GM10248 (cell line): ENCODE data around the gene CPVL.

Experiments
- CTCF ChIA-PET: fragments of 300-600 bp; sonication (Branson Sonifier 250); formaldehyde crosslinking; extraction: SDS; loops from one replicate; lab custom pipeline; 2021; ENCODE audit warnings: antibody characterized with exemption; lab: Yijun Ruan, JAX
- POLR2A ChIA-PET: fragments of 350-650 bp; sonication (Branson Sonifier 250); formaldehyde crosslinking; extraction: SDS; loops from one replicate; lab custom pipeline; 2020; ENCODE audit warnings: antibody characterized with exemption; lab: Yijun Ruan, JAX
- DNase-seq: peaks from one replicate; pipeline ENCODE4 v3.0.0; 2012; ENCODE audit errors: extremely low spot score
- CTCF ChIP-seq: IDR thresholded peaks from 2 replicates; pipeline ENCODE4 v1.5.1; 2012; ENCODE audit warnings: mild to moderate bottlenecking, low read depth; ENCODE audit errors: extremely low read depth, missing control alignments, control extremely low read depth

CPVL gene

GRCh38 chr7:28958235-28958979, 187.9 kb downstream of the CPVL start, which contains the start of gene TRIL:
Gene TRIL, minus strand, starts transcription at chr7:28958330. Its CDS starts 284 bp downstream, at chr7:28958046.
- no peak for TF ChIP-seq CTCF
- CTCF ChIA-PET: interaction anchor here (1.3 kb wide), 1 partner anchor 148 kb away, joined by 5 read pairs; no protein-coding TSS in a partner anchor
- peak; percentile 16 for DNase-seq
- POLR2A ChIA-PET: no interaction called here

- DNase-seq: peak; percentile 13
- POLR2A ChIA-PET: no interaction called here
- CTCF ChIA-PET: interaction anchor here (1.2 to 1.7 kb wide), 4 partner anchors 10 to 149 kb away, joined by 3 to 5 read pairs (median 4); no protein-coding TSS in a partner anchor
- no peak for TF ChIP-seq CTCF
These were observed 188.5 kb downstream of the CPVL start for GRCh38 chr7:28957751-28958234.

- ChIA-PET POLR2A (no interaction called here), CTCF (interaction anchor here (1.2 to 1.7 kb wide), 9 partner anchors 9 to 149 kb away, joined by 3 to 7 read pairs (median 5); no protein-coding TSS in a partner anchor)
- peak; percentile 23 for DNase-seq
- no peak for TF ChIP-seq CTCF
These were observed 189.1 kb downstream of the CPVL start for GRCh38 chr7:28957064-28957750.

GRCh38 chr7:28956608-28957063, 189.7 kb downstream of the CPVL start:
- ChIA-PET POLR2A (no interaction called here), CTCF (interaction anchor here (1.2 to 1.7 kb wide), 10 partner anchors 9 to 150 kb away, joined by 3 to 7 read pairs (median 4); no protein-coding TSS in a partner anchor)
- TF ChIP-seq CTCF: no peak
- DNase-seq: peak; percentile 49

GRCh38 chr7:28955718-28956607, 190.4 kb downstream of the CPVL start:
- peak; percentile 48 for DNase-seq
- ChIA-PET POLR2A (no interaction called here), CTCF (interaction anchor here (1.2 to 1.7 kb wide), 9 partner anchors 8 to 150 kb away, joined by 3 to 7 read pairs (median 5); no protein-coding TSS in a partner anchor)
- peak; percentile 32 for TF ChIP-seq CTCF
